Stimulated activated CD4-positive, alpha-beta T cell treated with anti-CD3 and anti-CD28 coated beads, TNF-alpha, amount 100 ng/mL, for 1 hour (primary cell): Measurements from ENCODE around the gene SNX5.

ENCODE experiments used
- DNase-seq, 3 donors: peaks; one replicate each; pipeline ENCODE4 v3.0.0-alpha.2; 2020; ENCODE audit warnings: low read depth in 3 of 3, low spot score in 1 of 3

SNX5 gene

DNA sequence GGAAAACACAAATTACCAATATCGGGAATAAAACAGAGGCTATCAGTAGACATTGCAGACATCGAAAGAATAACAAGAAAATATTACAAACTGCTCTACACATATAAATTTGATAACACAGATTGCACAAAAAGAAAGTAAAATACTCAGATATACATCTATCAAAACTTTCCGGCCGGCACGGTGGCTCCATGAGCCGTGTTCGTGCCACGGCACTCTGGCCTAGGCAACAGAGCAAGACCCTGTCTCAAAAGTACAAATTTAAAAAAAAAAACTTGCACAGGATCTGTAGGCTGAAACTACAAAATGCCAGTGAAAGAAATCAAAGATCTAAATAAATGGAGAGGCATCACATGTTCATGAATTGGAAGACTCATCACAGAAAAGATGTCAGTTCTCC, 49.4 kb downstream of the SNX5 start:
- DNase-seq: no peak

DNA sequence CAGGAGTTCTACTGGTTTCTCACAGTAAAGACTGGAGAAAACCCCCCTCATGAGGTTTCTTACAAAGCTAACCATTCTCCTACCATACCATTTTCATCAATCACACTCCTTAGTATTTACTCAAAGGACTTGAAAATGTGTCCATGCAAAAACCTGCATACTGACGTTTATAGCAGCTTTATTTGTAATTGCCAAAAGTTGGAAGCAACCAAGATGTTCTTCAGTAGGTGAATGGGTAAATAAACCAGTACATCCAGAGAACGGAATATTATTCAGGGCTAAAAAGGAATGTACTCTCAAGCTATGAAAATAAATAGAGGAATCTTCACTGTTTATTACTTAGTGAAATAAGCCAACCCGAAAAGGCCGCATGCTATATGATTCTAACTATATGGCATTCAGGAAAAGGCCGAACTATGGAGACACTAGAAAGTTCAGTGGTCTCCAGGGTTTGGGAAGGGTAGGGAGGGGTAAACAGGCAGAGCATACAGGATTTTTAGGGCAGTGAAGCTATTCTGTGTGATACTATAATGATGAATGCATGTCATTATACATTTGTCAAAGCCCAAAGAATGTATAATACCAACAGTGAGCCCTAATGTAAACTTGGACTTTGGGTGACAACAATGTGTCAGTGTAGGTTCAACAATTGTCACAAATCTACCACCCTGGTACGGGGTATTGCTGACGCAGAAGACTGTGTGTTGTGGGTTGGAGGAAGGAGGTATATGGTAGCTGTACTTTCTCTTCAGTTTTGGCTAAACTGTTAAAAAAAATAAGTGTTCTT, 50.6 kb downstream of the SNX5 start:
- DNase-seq: no peak

DNA sequence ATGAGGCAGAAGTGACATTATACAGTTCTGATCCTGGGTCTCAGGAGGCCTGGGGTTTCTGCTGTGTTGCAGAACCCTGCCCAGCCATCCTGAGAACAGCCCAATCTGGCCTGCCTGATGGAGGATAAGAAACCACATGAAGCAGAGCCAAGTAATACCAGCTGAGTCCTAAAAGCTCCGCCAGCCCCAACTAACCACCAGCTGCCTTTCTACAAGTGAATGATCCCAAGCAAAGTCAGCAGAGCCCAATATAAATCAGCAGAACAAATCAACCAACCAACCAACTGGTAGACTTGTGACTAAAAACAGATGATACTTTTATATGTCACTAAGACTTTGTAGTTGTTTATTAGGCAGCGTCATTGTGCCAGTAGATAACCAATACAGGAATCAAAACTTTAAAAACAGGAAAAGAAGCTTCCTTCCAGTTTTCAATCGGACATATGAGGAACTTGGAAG, 52.1 kb downstream of the SNX5 start:
- no peak for DNase-seq

DNA sequence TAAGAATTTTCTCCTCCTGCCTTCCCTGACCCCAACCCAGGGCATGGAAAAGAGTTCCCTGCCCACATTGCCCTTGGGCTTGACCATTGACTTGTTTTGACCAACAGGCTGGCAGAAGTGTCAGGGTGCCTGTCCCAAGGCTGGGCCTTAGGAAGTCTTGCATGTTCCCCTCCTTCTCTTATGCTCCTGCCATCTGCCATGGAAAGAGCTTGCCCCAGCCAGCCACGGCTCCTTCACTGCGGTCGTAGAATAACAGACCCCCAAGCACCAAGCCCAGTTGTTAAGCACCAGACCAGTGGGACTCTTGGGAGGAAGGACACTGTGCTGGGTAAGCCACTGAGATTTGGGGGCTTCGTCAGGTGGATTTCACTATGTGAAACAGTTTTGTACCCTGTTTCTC, 53.6 kb downstream of the SNX5 start:
- DNase-seq: no peak

DNA sequence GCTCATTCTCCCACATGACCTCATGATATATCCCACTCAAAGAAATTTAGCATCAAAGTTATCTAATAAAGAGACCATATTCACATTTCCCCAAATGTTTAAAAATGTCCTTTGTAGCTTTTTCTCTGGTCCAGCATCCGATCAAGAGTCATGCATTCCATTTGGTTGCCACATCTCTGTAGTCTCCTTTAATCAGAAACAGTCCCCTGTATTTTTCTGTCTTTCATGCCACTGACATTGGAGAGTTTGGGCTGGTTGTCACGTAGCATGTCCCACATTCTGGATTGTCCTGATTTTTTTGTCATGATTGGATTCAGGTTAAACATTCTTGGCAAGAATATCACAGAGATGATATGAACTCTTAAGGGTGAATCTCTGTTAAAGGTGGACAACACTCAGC, 55.7 kb downstream of the SNX5 start:
- DNase-seq: no peak

DNA sequence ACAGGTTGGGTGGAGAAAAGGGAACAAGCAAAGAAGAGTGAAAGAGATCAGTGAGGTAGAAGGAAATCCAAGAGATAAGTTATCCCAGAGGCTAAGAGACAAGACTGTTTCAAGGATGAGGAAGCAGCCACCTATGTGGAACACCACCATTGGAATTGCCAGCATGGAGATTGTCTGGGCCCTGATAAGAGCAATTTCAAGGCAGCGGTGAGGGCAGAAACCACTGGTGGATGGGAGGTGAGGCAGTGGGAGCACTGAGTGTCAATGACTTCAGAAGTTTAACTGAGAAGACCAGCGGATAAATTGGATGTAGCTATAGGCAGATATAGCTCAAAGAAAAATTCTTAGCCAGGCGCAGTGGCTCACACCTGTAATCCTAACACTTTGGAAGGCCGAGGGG, 56.7 kb downstream of the SNX5 start:
- no peak for DNase-seq

DNA sequence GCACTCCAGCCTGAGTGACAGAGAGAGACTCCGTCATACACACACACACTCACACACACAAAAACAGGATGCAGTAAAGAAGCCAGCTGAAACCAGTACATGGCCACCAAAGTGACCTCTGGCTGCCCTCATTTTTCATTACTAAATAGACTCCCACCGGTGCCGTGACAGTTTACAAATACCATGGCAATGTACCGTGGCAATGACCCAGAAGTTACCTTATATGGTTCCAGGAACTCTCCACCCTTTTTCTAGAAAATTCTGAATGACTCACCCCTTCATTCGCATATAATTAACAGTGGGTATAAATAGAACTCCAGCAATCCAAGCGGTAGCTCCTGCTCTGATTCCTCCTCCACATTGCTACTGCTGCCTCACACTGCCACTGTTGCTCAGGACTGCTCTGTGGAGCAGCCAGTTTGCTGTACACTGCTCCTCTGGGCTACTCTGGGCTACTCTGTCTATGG, 57.7 kb downstream of the SNX5 start:
- DNase-seq: no peak

DNA sequence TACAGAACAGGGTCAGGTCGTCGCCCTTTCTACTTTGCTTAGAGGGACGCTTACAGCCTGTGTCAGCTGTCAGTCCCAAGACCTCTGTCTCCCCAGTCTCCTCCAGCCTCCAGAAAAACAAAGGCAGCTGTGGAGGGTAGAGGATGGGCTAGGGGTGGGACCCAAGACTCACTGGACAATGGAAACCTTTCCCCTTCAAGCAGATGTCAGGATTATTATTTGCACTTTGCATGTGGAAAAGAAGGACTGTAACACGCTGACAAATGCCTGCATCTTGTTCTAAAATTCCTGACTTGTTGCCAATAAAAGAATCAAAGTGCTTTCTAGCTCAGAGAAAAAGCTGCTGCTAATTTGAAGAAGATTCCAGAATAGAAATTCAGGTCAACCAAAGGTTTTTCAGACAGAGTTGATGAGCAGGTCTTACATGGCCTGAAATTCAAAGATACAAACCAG, 58.7 kb downstream of the SNX5 start:
- no peak for DNase-seq

DNA sequence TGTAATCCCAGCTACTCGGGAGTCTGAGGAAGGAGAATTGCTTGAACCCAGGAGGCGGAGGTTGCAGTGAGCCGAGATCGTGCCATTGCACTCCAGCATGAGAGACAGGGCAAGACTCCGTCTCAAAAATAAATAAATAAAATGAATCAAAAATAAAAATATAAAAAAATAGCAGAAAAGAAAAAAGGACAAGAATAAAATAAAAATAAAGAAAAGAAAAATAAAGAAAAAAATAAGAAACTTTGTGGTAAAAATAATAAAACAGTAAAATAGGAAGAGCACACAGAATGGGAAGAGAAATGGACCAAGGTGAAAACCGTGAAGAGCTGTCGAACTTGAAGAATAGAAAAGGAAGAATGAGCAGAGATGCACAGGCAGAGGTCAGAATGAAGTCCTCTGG, 63.0 kb downstream of the SNX5 start:
- no peak for DNase-seq

DNA sequence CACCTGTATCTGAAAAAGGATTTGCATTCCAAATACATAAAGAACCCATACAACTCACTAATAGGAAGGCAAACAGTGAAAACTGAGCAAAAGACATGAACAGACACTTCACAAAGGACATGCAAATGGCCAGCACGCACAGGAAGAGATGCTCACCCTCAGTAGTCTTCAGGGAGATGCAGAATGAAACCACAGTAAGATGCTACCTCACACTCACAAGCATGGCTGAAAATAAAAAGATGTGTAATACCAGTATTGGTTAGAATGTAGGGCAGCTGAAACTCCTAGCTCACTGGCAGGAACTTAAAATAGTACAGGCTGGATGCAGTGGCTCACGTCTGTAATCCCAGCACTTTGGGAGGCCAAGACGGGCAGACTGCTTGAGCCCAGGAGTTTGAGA, 64.6 kb downstream of the SNX5 start:
- DNase-seq: no peak

DNA sequence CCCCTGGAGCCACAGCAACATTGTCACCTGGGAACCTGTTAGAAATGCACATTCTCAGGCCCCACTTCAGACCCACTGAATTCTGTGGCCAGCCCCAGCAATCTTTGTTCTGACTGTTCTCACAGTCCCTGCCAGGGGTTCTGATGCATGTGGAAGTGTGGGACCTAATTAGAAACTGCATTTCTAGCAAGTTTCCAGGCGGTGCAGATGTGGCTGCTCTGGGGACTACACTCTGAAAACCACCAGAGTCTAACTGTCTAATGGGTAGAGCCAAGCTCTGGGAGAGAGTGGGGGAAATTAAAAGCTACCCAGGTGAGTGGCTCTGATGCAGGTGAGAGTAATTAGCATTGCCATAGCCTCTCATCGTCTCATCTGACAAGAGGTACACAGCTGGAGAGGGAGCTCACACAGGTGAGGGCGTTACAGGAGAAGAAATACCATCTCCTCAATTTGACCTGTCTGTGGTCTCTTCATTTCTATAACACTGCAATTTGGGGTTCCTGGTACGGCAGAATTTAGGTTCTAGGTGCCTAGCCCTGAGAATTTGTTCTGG, 66.0 kb downstream of the SNX5 start:
- DNase-seq: no peak

DNA sequence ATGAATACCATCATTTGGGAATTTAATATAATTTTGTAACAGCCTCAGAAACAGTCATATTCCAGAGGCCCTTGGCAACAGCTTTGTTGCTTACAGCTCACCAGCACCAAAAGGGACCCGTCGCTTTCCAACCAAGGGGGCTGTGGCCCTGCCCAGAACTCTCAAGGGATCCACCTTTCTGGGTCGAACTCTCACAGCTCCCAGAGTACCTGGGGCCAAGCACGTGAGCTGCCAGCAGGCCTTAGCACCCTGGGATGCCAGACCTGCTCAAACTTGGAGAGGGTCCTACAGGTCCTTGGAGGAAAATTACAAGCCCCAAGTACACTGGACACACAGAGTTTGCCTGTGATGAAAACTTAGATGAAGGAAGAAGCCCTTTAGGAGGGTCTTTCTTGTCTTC, 66.6 kb downstream of the SNX5 start:
- DNase-seq: no peak

DNA sequence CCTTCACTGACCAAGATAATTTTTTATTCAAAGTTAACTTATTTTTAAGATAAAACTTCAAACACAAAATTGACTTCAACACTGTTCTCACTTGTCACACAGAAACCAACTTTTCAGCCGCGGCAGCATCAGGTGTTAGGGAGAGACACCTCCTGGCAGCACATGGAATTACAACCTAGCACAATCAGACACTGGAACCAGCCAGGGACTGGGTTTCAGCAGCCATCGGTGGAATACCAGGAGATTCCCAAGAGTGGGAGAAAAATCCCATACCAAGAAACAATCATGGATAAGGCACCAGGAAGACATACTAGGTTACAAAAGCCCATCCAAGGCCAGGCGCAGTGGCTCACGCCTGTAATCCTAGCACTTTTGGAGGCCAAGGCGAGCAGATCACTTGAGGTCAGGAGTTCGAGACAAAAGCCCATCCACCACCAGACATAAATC, 70.0 kb downstream of the SNX5 start:
- DNase-seq: peak; percentile 11 to 29 (median 27)

DNA sequence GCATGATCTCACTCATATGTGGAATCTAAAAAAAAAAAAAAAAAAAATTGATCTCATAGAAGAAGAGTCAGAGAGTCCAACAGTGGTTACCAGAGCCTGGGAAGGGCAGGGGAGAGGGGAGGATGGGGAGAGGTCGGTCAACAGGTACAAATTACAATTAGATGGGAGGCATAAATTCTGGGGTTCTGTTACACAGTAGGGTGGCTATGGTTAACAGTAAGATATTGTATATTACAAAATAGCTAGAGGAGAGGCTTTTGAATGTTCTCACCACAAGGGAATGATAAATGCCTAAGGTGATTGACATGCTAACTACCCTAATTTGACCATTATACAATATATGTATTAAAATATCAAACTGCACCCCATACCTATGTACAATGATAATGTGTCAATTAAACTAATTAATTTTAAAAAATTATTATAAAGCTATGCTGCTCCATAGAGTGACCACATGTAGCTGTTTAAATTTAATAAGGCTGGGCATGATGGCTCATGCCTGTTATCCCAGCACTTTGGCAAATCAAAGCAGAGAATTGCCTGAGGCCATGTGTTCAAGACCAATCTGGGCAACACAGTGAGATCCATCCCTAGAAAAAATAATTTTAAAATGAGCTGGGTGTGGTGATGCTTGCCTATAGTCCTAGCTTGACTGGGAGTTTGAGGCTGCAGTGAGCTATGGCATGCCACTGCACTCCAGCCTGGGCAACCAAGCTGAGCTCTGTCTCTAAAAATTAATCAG, 70.9 kb downstream of the SNX5 start:
- no peak for DNase-seq

DNA sequence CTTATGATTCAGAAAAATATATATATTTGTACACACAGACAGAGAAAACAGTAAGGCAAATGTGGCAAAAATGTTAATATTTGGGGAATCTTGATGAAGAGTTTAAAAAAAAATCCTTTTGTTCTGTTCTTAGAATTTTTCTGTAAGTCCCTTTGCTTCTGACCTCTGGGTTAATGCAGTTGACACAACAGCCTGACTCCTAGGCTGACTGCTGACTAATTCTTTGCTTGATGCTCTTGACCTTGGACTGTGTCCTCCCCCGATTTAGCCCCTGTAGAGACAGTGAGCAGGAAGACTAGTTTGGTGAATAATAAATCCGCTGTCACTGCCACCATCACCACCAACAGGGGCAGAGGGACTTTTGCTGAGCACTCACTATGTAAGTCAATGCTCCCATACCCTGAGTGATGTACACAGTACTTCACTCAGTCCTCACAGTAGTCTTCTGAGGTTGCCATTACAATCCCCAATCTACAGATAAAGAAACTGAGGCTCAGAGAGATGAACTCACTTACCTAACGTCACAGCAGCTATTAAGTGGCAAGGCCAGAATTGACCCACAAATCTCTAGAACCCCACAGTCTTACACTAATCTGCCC, 71.7 kb downstream of the SNX5 start:
- DNase-seq: no peak

DNA sequence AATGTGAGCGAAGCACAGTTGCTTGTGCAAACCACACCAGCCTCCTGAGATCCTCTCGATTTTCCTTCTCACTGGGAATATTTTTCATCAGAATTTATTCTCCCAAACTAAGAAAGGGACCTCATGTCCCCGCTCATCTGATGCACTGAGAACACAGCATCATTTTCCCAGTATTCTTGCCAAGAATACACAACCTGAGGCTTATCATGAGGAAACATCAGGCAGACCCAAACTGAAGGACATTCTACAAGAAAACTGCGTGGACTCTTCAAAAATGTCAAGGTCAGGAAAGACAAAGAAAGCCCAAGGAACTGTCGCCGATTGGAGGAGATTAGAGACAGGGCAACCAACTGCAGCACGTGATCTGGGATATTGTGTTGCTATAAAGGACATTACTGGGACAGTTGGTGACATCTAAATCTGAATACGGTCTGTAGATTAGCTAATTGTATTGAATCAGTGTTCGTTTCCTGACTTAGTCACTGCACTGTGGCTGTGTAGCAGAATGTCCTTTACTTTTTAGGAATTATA, 72.3 kb downstream of the SNX5 start:
- DNase-seq: no peak

DNA sequence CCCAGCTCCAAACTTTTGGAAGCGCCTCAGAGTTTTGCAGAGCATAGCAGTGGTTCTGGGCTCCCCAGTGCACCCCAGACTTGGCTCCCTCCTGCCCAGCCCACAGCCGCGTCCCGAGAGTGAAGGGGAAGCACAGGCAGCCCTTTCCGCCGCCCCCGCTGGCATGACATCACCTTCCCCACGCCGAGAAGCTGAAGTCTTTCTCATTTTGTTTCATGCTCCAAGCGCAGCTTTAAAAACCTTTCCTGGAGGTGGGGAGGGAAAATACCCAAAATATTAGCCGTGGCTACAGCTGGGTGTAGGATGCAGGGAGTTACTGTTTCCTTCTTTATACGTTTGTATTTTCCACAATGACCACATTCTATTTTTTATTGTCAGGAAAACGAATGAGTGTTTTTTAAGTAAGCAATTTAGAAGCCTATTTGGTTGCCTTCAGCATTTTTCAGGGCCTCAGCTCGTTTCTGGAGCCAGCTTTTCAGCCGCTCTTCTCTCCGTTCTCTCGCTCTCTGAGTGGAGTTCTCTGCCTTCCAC, 72.9 kb downstream of the SNX5 start:
- DNase-seq: peak in 1 of 3 donors; percentile 41

DNA sequence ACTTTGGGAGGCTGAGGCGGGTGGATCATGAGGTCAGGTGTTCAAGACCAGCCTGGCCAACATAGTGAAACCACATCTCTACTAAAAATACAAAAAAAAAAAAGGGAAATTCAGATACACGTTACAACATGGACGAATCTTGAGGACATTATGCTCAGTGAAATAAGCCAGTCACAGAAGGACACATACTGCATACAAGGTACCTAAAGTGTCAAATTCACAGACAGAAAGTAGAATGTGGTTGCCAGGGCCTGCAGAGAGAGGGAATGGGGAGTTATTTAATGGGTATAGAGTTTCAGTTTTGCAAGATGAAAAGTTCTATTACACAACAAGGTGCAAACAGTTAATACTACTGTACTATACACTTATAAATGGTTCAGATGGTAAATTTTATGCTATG, 75.1 kb downstream of the SNX5 start:
- no peak for DNase-seq

DNA sequence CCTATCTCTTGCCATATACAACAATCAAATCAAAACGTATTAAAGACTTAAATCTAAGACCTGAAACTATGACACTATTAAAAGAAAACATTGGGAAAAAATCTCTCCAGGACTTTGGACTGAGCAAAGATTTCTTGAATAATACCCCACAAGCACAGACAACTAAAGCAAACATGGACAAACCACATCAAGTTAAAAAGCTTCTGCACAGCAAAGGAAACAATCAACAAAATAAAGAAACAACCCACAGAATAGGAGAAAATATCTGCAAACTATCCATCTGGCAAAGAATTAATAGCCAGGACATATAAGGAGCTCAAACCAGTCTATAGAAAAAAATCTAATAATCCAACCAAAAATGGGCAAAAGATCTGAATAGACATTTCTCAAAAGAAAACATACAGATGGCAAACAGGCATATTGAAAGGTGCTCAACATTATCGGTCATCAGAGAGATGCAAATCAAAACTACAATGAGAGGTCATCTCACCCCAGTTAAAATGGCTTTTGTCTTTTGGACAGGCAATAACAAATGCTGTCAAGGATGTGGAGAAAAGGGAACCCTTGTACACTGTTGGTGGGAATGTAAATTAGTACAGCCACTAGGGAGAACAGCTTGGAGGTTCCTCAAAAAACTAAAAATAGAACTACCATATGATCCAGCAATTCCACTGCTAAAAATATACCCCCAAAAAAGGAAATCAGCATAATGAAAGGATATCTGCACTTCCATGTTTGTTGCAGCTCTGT, 76.2 kb downstream of the SNX5 start:
- DNase-seq: no peak
